NCI-H1417 (cell line): ENCODE measurements around the gene LRRC23.
"Not testable (repeated sequence)": the region's sequence is repeated elsewhere in the genome, so short reads cannot be mapped to it uniquely, and the experiment has no call there.

Source experiments
- DNase-seq, 3 experiments: peaks; one replicate each; lab custom pipeline; 2025; lab: John Stamatoyannopoulos, UW

The LRRC23 gene

GRCh38 chr12:6872073-6873048 is 32.3 kb upstream of the LRRC23 start:
- peak; percentile 76 to 82 (median 80) for DNase-seq

- DNase-seq: peak; percentile 96 to 97 (median 97)
These were observed 31.3 kb upstream of the LRRC23 start, which contains the start of gene SPSB2 for GRCh38 chr12:6873094-6874014. Gene SPSB2 (minus strand): TSS chr12:6873303. CDS start chr12:6872901, 402 bp downstream.

- DNase-seq: not testable (repeated sequence)
These were observed 30.6 kb upstream of the LRRC23 start for GRCh38 chr12:6874015-6874368.

GRCh38 chr12:6879824-6880223 is 24.8 kb upstream of the LRRC23 start:
- not testable (repeated sequence) for DNase-seq

- DNase-seq: no peak
These were observed 21.4 kb upstream of the LRRC23 start for GRCh38 chr12:6883252-6883651.

- DNase-seq: no peak
These were observed 20.9 kb upstream of the LRRC23 start for GRCh38 chr12:6883683-6884082.

- DNase-seq: no peak
These were observed 20.1 kb upstream of the LRRC23 start for GRCh38 chr12:6884539-6884938.

- not testable (repeated sequence) for DNase-seq
These were observed 18.2 kb upstream of the LRRC23 start for GRCh38 chr12:6886206-6886999.

GRCh38 chr12:6887460-6887859 is 17.2 kb upstream of the LRRC23 start:
- no peak for DNase-seq

GRCh38 chr12:6888360-6888759 is 16.3 kb upstream of the LRRC23 start:
- no peak for DNase-seq

- not testable (repeated sequence) for DNase-seq
These were observed 15.8 kb upstream of the LRRC23 start for GRCh38 chr12:6888794-6889193.

GRCh38 chr12:6889775-6890573 is 14.6 kb upstream of the LRRC23 start:
- not testable (repeated sequence) for DNase-seq

GRCh38 chr12:6890789-6891645 is 13.6 kb upstream of the LRRC23 start:
- DNase-seq: peak; percentile 97 to 98 (median 97)

- DNase-seq: no peak
These were observed 13.0 kb upstream of the LRRC23 start for GRCh38 chr12:6891646-6892001.

GRCh38 chr12:6892683-6893082 is 11.9 kb upstream of the LRRC23 start:
- DNase-seq: not testable (repeated sequence)

- DNase-seq: no peak
These were observed 10.3 kb upstream of the LRRC23 start for GRCh38 chr12:6894321-6894720.

GRCh38 chr12:6896846-6897435 is 7.7 kb upstream of the LRRC23 start:
- no peak for DNase-seq

GRCh38 chr12:6899427-6899826 is 5.2 kb upstream of the LRRC23 start:
- no peak for DNase-seq

GRCh38 chr12:6899837-6900519 is 4.6 kb upstream of the LRRC23 start:
- peak in 1 of 3 experiments; percentile 61 for DNase-seq
